Stimulated activated CD4-positive, alpha-beta T cell treated with anti-CD3 and anti-CD28 coated beads, Interleukin-4, amount 100 ng/mL, for 1 hour (primary cell): ENCODE measurements around the gene KIAA0586.
"Not testable (repeated sequence)": the region's sequence is repeated elsewhere in the genome, so short reads cannot be mapped to it uniquely, and the experiment has no call there.

Source experiments
- DNase-seq: peaks from one replicate; pipeline ENCODE4 v3.0.0-alpha.2; 2020

The KIAA0586 gene

DNA sequence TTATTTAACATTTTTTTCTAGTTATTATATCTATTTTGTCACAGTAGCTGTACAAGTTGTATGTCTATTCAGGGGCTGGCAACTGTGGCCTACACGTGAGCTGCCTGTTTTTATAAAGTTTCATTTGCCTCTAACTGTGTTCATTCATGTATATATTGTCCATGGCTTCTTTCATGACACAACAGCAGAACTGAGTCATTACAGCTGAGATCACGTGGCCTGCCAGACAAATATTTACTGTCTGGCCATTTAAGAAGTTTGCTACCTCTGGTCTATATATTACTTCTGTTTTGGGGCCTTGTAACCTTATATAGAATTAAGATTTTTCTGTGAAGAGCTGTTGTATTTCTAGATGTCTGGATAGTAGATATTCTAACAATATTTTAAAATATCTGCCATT is 37.9 kb downstream of the KIAA0586 start:
- no peak for DNase-seq

GRCh38 chr14:58466459-58466858 is 38.9 kb downstream of the KIAA0586 start:
- DNase-seq, result no peak

DNA sequence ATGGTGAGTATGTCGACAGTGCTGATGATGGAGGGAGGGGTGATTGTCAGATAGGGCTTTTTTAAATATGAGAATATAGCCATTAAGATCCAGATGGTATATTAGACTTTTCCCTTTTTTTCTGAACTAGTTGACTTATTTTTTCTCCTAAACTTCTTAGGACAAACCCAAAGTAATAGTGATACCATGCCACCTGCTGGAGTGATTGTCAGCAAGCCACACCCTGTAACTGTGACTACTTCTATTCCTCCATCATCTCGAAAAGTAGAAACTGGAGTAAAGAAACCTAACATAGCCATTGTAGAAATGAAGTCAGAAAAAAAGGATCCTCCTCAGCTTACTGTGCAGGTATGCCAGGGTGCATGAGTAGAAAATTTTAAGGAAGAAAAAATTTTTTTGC is 40.1 kb downstream of the KIAA0586 start:
- no peak for DNase-seq

- no peak for DNase-seq
Observed at GRCh38 chr14:58469309-58469708, 41.8 kb downstream of the KIAA0586 start.

DNA sequence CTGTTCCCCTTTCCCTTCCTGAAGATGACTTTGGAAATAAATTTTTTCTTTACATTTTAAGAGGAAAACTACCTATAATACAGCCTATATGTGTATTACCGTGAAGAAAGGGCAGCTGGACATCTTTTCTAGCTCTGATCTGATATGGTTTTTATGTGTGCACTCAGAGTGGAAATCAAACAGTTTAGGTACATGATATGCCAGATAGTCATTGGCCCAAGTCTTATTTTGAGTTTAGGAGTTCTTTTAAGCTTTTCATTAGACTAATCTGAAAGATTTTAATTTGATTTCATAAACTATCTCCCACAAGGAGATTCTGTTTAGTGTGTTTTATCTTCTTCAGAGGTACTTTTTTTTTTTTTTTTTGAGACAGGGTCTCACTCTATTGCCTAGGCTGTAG is 48.8 kb downstream of the KIAA0586 start:
- DNase-seq, result no peak

DNA sequence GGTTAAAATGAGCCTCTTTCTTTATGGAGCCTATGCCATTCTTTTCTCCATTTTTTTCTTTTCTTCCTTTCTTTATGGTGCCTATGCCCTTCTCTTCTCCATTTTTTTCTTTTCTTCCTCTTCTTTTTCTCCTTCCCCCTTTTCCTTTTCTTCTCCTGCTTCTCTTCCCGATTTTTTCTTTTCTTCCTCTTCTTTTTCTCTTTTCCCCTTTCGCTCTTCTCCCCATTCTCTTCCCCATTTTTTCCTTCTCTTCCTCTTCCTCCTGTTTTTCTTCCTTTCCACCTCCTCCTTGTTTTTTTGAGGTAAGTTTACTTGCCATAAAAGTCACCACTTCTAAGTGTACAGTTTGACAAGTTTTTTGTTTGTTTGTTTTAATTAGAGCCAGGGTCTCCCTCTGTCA is 50.1 kb downstream of the KIAA0586 start:
- DNase-seq, result no peak

DNA sequence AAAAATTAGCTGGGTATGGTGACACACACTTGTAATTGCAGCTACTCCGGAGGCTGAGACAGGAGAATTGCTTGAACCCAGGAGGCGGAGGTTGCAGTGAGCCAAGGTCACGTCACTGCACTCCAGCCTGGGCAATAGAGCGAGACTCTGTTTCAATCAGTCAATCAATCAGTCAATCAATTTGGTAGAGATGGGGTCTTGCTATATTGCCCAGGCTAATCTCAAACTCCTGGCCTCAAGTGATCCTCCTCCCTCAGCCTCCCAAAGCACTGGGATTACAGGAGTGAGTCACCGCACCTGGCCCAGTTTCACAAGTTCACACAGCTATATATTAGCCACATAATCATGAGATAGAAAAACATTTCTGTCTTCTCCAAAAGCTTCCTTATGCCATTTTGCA is 50.8 kb downstream of the KIAA0586 start:
- not testable (repeated sequence) for DNase-seq

- no peak for DNase-seq
Observed at GRCh38 chr14:58479975-58480374, 52.5 kb downstream of the KIAA0586 start.

DNA sequence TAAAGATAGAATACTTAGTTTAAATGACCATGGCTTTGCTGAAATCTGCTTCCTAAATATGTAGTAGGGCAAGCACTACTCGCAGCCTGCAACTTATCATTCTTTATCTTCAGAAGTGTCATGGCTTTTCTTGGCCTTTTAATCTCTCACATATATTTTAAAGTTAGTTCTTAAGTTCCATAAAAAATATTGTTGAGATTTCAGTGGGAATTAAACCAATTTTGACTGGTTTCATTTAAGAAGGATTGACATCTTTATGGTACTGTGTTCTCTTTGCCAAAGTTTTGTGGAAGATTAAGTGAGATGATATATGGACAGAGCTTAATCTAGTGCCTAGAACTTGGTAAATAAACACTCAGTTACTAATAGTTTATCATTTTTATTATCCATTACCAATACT is 56.7 kb downstream of the KIAA0586 start:
- DNase-seq, result no peak

- DNase-seq, result no peak
Observed at GRCh38 chr14:58488550-58488949, 61.0 kb downstream of the KIAA0586 start.

- no peak for DNase-seq
Observed at GRCh38 chr14:58491593-58491992, 64.1 kb downstream of the KIAA0586 start.

GRCh38 chr14:58492044-58492443 is 64.5 kb downstream of the KIAA0586 start:
- DNase-seq, result no peak

GRCh38 chr14:58501214-58501816 is 73.8 kb downstream of the KIAA0586 start:
- no peak for DNase-seq

GRCh38 chr14:58513272-58513671 is 85.8 kb downstream of the KIAA0586 start:
- no peak for DNase-seq

DNA sequence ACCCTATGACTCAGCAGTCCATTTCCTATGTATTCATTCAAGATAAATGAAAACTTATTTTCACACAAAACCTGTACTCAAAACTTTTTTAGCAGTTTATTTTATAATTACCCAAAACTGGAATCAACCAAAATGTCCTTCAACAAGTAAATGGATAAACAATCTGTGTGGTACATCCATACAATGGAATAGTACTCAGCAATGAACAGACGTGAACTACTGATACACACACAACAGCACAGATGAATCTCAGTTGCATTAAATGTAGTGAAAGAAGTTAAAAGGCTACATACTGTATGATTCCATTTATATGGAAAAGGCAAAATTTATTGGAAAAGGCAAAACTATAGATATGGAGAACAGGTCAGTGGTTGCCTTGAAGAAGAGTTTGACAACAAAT is 90.1 kb downstream of the KIAA0586 start:
- DNase-seq, result no peak

DNA sequence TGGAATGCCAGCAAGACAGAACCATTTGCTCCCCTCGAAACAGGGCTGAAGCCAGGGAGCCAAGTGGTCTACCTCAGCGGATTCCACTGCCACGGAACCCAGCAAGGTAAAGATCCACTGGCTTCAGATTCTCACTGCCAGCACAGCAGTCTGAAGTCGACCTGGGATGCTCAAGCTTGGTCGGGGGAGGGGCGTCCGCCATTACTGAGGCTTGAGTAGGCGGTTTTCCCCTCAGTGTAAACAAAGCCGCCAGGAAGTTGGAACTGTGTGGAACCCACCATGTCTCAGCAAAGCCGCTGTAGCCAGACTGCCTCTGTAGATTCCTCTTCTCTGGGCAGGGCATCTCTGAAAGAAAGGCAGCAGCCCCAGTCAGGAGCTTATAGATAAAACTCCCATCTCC is 98.2 kb downstream of the KIAA0586 start:
- not testable (repeated sequence) for DNase-seq

- no peak for DNase-seq
Observed at GRCh38 chr14:58533446-58533845, 105.9 kb downstream of the KIAA0586 start.

- DNase-seq, result no peak
Observed at GRCh38 chr14:58535044-58535443, 107.5 kb downstream of the KIAA0586 start.

DNA sequence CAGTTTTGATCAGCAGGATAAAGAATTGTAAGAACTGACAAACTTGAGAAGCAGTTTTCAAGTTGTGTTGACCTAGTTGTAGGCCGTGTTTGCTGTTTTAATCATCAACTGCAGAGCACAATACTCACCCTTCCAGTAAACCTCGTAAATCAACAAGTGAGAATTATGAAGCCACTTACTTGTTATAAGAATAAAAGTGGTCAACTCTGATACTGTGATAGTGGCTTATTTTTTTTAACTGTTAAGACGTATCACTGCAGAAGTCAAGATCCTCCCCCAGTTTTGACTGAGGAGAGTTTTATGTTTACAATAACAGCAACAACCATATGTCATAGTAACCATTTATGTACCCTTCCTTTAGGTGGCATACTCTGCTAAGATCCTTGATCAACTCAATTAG is 109.5 kb downstream of the KIAA0586 start:
- DNase-seq, result no peak

GRCh38 chr14:58540749-58541632 is 113.5 kb downstream of the KIAA0586 start:
- DNase-seq, result no peak

DNA sequence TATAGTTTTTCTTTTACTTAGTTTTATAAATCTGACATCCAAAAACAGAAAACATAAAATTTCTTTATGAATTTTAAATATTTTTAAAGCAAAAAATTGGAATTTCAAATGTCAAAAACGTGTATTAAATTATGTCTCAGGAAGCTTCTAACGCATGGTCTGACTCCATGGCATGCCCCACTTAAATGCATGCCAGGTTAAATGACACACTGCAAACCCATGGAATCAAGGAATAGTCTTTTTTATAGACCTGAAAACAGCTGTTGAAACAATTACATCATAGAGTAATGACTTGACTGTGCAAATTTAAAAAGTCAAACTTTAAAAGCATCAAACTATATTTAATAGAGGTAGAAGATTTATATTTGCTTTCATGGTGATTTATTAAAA is 114.1 kb downstream of the KIAA0586 start:
- DNase-seq, result no peak

GRCh38 chr14:58543253-58543652 is 115.7 kb downstream of the KIAA0586 start:
- no peak for DNase-seq

GRCh38 chr14:58547649-58548048 is 120.1 kb downstream of the KIAA0586 start:
- DNase-seq, result no peak

- no peak for DNase-seq
Observed at GRCh38 chr14:58549105-58549757, 121.7 kb downstream of the KIAA0586 start.
